Activated CD4-positive, alpha-beta memory T cell treated with anti-CD3 and anti-CD28 coated beads, Interleukin-2, amount 10 ng/mL, durations not matched to agents 7 days and 5 days (primary cell): Measurements from ENCODE around the gene SLC24A4. TPM values are rescaled to one million over a fixed set of nuclear protein-coding genes. Genes with fewer than 3 reads are reported as not detected.

Experiments
- CTCF ChIA-PET: fragments of 350-600 bp; sonication (Branson Sonifier 250); formaldehyde crosslinking; loops from one replicate; lab custom pipeline; 2021; ENCODE audit warnings: antibody characterized with exemption, inconsistent platforms; lab: Charles Lee
- POLR2A ChIA-PET: fragments of 350-600 bp; sonication (Branson Sonifier 250); formaldehyde crosslinking; loops from one replicate; lab custom pipeline; 2021; ENCODE audit warnings: antibody characterized with exemption; lab: Charles Lee
- DNase-seq: peaks from one replicate; pipeline ENCODE4 v3.0.0-alpha.2; 2020
- H3K27ac Mint-ChIP-seq: one replicate; pipeline ENCODE4 v1.8.0; 2021; ENCODE audit warnings: mild to moderate bottlenecking, mixed read lengths
- H3K27me3 Mint-ChIP-seq: one replicate; pipeline ENCODE4 v1.8.0; 2021; ENCODE audit warnings: mixed read lengths
- H3K36me3 Mint-ChIP-seq: one replicate; pipeline ENCODE4 v1.8.0; 2021; ENCODE audit warnings: low read depth, mixed read lengths
- H3K4me1 Mint-ChIP-seq: one replicate; pipeline ENCODE4 v1.8.0; 2021; ENCODE audit warnings: mixed read lengths
- H3K4me3 Mint-ChIP-seq: one replicate; pipeline ENCODE4 v1.8.0; 2021; ENCODE audit warnings: mild to moderate bottlenecking, mixed read lengths
- H3K9me3 Mint-ChIP-seq: one replicate; pipeline ENCODE4 v1.8.0; 2021; ENCODE audit warnings: mixed read lengths
- total RNA-seq, 2 experiments: library from RNA; stranded (reverse); gene quantifications; one replicate each; pipeline ENCODE4 v1.2.3, GENCODE V29; 2021

Gene SLC24A4
- total RNA-seq, 2 experiments from 2014 or later = not detected

GRCh38 chr14:92440345-92441003 lies 117.5 kb downstream of the SLC24A4 start:
- Mint-ChIP-seq H3K27ac (no peak overlapping the region), H3K4me1 (no peaks in the 10 kb centered on the region), H3K9me3 (no peaks in the 10 kb centered on the region), H3K4me3 (no peak overlapping the region), H3K36me3 (no peaks in the 10 kb centered on the region), H3K27me3 (peaks cover 3% of the 10 kb centered on the region)
- POLR2A ChIA-PET = no interaction called here
- CTCF ChIA-PET = no interaction called here
- no peak for DNase-seq

GRCh38 chr14:92441751-92442504 lies 119.0 kb downstream of the SLC24A4 start:
- Mint-ChIP-seq H3K4me3 (no peak overlapping the region), H3K36me3 (no peaks in the 10 kb centered on the region), H3K27ac (no peak overlapping the region), H3K4me1 (no peaks in the 10 kb centered on the region), H3K27me3 (peaks cover 3% of the 10 kb centered on the region), H3K9me3 (no peaks in the 10 kb centered on the region)
- CTCF ChIA-PET = no interaction called here
- POLR2A ChIA-PET = no interaction called here
- DNase-seq = no peak

GRCh38 chr14:92443167-92443566 lies 120.2 kb downstream of the SLC24A4 start:
- no peak for DNase-seq
- Mint-ChIP-seq H3K27me3 (peaks cover 3% of the 10 kb centered on the region), H3K36me3 (no peaks in the 10 kb centered on the region), H3K27ac (no peak overlapping the region), H3K9me3 (no peaks in the 10 kb centered on the region), H3K4me3 (no peak overlapping the region), H3K4me1 (no peaks in the 10 kb centered on the region)
- ChIA-PET CTCF (no interaction called here), POLR2A (no interaction called here)

- no peak for DNase-seq
- Mint-ChIP-seq H3K9me3 (no peaks in the 10 kb centered on the region), H3K27me3 (peaks cover 3% of the 10 kb centered on the region), H3K27ac (no peak overlapping the region), H3K36me3 (no peaks in the 10 kb centered on the region), H3K4me1 (no peaks in the 10 kb centered on the region), H3K4me3 (no peak overlapping the region)
- ChIA-PET POLR2A (no interaction called here), CTCF (no interaction called here)
Measured at GRCh38 chr14:92443741-92444140, 120.8 kb downstream of the SLC24A4 start.

DNA sequence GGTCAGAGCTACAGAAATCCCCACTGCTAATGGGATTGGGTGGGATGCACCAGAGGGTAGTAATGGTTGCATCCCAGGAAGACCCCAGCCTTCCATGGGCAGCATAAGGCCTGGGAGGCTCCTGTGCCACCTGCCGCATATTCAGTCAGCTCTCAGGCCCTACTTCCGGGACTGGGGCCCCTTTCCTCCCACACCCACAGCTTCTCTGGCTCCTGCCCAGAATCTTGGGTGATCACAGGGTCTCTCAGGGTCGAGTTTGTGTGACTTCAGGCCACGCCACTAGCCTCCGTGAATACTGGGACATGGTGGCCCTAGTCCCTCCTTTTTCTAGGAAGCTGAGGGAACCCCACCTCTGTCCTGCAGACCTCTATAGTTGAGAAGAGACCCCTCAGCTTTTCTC lies 123.8 kb downstream of the SLC24A4 start:
- POLR2A ChIA-PET = interaction anchor here (1.0 kb wide), 1 partner anchor 11 kb away, joined by 3 read pairs; no protein-coding TSS in a partner anchor
- Mint-ChIP-seq H3K36me3 (no peaks in the 10 kb centered on the region), H3K27ac (no peak overlapping the region), H3K27me3 (no peaks in the 10 kb centered on the region), H3K4me1 (no peaks in the 10 kb centered on the region), H3K9me3 (no peaks in the 10 kb centered on the region), H3K4me3 (no peak overlapping the region)
- DNase-seq = no peak
- CTCF ChIA-PET = interaction anchor here (1.4 kb wide), 1 partner anchor 29 kb away, joined by 4 read pairs; no protein-coding TSS in a partner anchor

DNA sequence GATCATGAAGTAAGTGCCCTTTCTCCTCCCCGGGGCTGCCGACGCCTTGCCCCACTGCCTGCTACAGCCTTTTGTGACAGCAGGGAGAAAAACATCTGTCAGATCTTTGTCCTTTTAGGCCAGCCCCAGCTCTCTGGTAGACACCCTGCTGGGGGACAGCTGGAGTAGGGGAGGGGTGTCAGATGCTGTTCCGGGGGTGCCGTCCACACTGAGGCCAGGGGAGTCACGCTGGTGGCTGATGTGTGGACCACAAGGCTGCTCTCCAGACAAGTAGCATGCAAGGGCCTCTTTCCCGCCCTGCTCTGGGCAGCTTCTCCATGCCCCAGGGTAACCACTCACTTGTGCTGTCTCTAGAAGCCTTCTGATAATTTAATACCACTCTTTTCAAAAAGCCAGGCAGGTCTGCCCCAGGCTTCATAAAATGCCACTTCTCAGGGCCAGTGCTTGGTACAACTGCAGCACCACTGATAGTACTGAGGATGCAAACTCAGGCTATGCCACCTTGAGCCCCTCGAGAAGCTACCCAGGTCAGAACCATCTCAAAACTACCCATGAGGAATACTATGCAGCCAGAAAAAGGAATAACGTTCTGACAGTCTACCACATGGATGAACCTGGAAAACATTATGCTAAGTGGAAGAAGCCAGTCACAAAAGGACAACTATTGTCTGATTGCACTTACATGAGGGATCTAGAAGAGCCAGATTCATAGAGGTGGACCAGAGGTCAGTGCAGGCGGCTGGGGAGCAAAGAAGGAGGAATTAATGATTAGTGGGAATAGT lies 124.6 kb downstream of the SLC24A4 start:
- Mint-ChIP-seq H3K27me3 (no peaks in the 10 kb centered on the region), H3K9me3 (no peaks in the 10 kb centered on the region), H3K36me3 (no peaks in the 10 kb centered on the region), H3K4me1 (no peaks in the 10 kb centered on the region), H3K4me3 (no peak overlapping the region), H3K27ac (no peak overlapping the region)
- POLR2A ChIA-PET = no interaction called here
- DNase-seq = no peak
- CTCF ChIA-PET = interaction anchor here (1.4 kb wide), 1 partner anchor 30 kb away, joined by 4 read pairs; no protein-coding TSS in a partner anchor

DNA sequence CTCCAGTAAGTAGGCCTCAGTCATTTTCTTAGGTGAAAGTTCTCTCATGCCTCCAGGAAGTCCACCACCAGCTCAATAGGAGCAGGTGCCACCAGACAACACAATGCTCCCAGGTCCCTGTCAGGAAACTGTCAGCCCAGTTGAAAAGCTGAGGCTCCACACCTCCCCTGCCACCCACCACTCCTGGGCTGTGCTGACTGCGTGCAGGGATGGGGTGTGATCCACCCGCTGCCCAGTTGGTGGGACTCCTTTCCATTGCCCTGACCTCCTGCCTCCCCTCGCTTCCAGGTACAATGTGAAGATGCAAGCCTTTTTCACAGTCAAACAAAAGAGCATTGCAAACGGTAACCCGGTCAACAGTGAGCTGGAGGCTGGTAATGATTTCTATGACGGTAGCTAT lies 125.8 kb downstream of the SLC24A4 start:
- ChIA-PET POLR2A (no interaction called here), CTCF (no interaction called here)
- DNase-seq = no peak
- Mint-ChIP-seq H3K4me3 (no peak overlapping the region), H3K27ac (no peak overlapping the region), H3K27me3 (no peaks in the 10 kb centered on the region), H3K9me3 (no peaks in the 10 kb centered on the region), H3K4me1 (no peaks in the 10 kb centered on the region), H3K36me3 (no peaks in the 10 kb centered on the region)

DNA sequence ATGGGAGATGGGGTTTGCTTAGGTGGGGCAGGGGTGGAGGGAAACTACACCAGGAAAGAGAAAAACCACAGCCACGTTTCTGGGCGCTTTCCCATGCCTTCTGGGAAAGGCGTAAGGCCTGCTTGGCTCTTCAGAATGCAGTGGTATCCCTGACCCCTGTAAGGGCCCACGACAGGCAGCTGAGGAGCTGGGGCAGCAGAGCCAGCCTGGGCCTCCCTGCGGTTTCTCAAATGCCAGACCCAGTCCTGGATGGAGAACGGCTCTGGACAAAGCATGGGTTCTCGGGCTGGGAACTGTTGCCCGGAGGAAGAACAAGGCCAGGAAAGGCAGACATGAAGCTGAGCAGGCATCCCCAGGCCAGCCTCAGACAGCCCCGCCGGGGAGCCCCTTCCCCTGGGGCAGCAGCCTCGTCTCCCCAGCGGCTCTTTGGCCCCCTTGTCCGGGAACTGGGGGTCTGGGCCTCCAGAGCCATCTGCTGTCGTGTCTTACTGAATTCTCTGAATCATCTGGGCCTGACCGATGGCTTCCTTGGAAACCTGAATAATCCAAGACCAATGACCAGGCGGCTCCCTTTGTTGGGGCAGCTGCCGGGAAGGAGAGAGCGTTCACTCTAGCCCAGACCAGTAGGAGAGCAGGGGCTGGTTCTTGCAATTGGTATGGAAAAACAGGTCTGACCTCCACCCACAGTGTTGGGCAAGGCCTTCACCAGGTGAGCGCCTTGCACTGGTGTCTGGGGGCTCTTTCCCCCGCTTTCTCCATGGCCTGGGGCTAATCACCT lies 126.6 kb downstream of the SLC24A4 start:
- no peak for DNase-seq
- no peaks in the 10 kb centered on the region for H3K36me3 Mint-ChIP-seq
- no peaks in the 10 kb centered on the region for H3K9me3 Mint-ChIP-seq
- CTCF ChIA-PET = no interaction called here
- no peak overlapping the region for H3K4me3 Mint-ChIP-seq
- H3K27ac Mint-ChIP-seq = no peak overlapping the region
- H3K4me1 Mint-ChIP-seq = no peaks in the 10 kb centered on the region
- POLR2A ChIA-PET = no interaction called here
- H3K27me3 Mint-ChIP-seq = no peaks in the 10 kb centered on the region

GRCh38 chr14:92450351-92451070 lies 127.5 kb downstream of the SLC24A4 start:
- Mint-ChIP-seq H3K4me3 (no peak overlapping the region), H3K36me3 (no peaks in the 10 kb centered on the region), H3K4me1 (no peaks in the 10 kb centered on the region), H3K9me3 (no peaks in the 10 kb centered on the region), H3K27ac (no peak overlapping the region), H3K27me3 (no peaks in the 10 kb centered on the region)
- POLR2A ChIA-PET = no interaction called here
- CTCF ChIA-PET = no interaction called here
- DNase-seq = no peak

DNA sequence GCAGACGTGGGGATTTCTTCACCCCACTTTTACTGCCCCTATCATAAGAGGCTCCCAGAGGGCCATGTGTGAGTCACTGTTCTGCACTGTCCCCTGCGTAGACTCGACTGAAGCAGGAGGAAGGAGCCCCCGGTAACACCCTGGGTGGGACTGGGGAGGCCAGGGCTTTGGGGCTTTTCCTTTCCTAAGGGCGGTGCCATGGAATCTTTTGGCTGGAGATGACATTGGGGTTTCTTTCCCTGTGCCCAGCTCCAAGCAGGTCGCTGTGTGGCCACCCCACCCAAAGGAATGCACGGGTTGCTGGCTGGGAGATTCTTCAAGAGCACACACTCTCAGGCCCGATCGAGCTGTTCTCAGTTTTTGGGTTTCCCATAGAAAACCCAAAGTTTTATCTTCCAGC lies 128.3 kb downstream of the SLC24A4 start:
- H3K36me3 Mint-ChIP-seq = no peaks in the 10 kb centered on the region
- ChIA-PET POLR2A (no interaction called here), CTCF (no interaction called here)
- no peaks in the 10 kb centered on the region for H3K9me3 Mint-ChIP-seq
- DNase-seq = no peak
- H3K27me3 Mint-ChIP-seq = no peaks in the 10 kb centered on the region
- no peak overlapping the region for H3K27ac Mint-ChIP-seq
- H3K4me1 Mint-ChIP-seq = no peaks in the 10 kb centered on the region
- no peak overlapping the region for H3K4me3 Mint-ChIP-seq

DNA sequence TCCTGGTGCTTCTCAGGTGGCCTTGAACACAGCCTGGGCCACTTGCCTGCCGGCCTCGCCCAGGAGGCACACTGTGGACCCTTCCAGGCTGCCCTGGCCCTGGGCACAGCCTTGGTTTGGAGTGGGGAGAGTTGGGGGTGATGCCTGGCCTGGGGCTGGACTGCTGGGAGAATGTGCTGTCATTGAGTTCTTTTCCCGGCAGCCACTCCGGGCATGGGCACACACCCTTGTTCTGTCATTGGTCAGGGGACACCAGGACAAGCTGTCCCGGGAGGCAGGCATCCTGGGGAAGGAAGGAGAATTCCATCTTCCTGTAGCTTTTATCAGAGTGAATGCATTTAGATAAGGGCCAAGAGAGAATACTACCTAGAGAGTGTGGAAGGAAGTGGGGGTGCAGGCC lies 128.8 kb downstream of the SLC24A4 start:
- CTCF ChIA-PET = no interaction called here
- no peaks in the 10 kb centered on the region for H3K36me3 Mint-ChIP-seq
- H3K4me1 Mint-ChIP-seq = no peaks in the 10 kb centered on the region
- H3K27ac Mint-ChIP-seq = no peak overlapping the region
- POLR2A ChIA-PET = no interaction called here
- no peak for DNase-seq
- no peaks in the 10 kb centered on the region for H3K27me3 Mint-ChIP-seq
- H3K4me3 Mint-ChIP-seq = no peak overlapping the region
- H3K9me3 Mint-ChIP-seq = no peaks in the 10 kb centered on the region

DNA sequence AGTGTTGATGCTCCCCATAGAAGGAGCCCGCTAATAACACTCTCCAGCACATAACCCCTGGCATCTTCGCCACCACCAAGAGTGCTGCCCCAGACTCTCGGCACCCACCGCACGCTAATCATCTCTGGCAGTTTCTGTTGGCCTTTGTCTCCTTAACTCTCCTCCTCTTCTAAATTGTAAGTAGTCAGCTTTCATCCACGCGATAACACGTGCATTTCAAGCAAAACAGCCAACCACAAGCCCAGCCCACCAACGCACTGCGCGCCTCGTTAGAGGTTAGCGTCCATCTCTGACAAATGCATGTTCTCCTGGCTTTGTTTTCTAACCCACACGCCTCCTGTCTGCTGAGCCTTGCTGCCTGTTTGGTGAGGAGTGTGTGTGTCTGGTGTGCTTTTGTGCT lies 129.5 kb downstream of the SLC24A4 start:
- ChIA-PET CTCF (no interaction called here), POLR2A (no interaction called here)
- DNase-seq = no peak
- H3K9me3 Mint-ChIP-seq = no peaks in the 10 kb centered on the region
- H3K27ac Mint-ChIP-seq = no peak overlapping the region
- H3K36me3 Mint-ChIP-seq = no peaks in the 10 kb centered on the region
- no peaks in the 10 kb centered on the region for H3K27me3 Mint-ChIP-seq
- no peak overlapping the region for H3K4me3 Mint-ChIP-seq
- H3K4me1 Mint-ChIP-seq = no peaks in the 10 kb centered on the region
